Stimulated activated CD8-positive, alpha-beta memory T cell treated with anti-CD3 and anti-CD28 coated beads, Interleukin-12 subunit alpha, Interleukin-12 subunit beta, amount 100 ng/mL, for 24 hours (primary cell): ENCODE measurements around the gene SIL1.
"Not testable (repeated sequence)": the region's sequence is repeated elsewhere in the genome, so short reads cannot be mapped to it uniquely, and the experiment has no call there.

Experiments used
- DNase-seq: peaks from one replicate; pipeline ENCODE4 v3.0.0-alpha.2; 2020; ENCODE audit errors: extremely low read depth

Gene SIL1

DNA sequence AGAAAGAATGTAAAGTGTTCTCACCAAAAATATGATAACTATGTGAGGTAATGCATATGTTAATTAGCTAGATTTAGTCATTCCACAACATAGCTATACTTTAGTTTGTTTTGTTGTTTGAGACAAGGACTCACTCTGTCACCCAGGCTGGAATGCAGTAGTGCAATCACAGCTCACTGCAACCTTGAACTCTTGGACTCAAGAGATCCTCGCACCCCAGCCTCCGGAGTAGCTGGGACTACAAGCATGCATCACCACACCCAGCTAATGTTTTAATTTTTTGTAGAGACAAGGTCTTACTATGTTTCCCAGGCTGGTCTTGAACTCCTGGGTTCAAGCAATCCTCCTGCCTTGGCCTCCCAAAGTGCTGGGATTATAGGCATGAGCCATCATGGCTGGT is 124.2 kb downstream of the SIL1 start:
- not testable (repeated sequence) for DNase-seq

DNA sequence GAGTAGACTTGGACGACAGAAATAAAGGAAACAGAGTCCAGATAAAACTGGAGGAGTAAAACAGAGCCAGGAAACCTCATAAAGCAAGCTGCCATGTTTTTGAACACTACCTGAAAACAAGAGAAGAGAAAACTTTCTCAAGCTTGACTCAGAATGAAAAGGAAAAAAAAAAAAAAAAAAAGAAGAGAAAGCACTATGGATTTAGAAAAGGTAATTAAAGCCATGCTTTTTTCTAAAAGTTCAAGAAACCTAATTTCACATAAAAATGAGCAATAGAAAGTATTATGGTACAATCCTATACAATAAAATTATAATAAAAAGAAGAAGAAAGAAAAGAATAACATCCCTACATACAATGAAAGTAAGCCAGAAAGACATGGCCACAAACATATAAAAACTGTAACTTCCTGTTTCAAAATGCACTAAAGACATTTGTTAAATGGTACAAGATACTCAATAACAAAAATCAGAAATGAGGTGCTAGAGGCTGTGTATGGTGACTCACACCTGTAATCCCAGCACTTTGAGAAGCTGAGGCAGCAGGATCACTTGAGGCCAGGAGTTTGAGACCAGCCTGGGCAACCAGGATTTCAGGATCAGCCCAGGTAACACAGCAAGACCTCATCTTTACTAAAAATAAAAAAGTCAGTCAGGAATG is 129.5 kb downstream of the SIL1 start:
- no peak for DNase-seq

DNA sequence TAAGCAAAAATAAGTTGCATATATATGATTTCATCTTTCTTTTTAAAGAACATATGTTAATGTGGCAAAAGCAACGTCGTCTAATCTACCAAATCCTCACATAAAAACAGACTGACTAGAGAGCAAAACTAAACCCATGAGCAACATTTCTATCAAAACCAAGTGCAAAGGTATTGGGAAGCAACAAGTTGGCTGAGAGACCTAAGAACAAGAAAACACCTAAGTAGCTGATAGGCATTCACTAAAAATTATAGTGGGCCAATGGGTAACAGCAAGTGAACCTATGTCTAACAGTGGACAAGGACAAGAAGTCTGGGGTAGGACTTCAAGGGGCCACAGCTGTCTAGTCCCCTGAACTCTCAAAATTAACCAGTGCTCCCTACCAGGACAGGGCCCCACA is 130.1 kb downstream of the SIL1 start:
- no peak for DNase-seq

DNA sequence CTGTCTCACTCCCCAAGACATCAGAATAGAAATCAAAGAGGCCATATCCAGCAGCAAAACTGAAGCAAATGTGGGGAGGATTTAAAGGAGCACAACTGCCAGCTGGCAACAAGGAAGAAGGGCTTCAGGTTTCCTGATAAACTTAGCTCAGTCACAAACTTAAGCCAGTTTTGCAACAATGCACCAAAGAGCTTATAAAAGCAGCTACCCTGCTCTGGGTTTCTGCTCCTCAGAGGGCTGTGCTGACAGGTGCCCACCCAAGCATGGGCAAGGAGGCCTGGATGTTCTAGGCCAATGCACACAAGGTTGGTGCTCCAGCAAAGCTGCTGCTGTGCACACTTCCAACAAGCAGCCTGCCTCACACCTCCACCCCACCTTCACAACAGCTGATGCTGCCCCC is 132.9 kb downstream of the SIL1 start:
- no peak for DNase-seq

DNA sequence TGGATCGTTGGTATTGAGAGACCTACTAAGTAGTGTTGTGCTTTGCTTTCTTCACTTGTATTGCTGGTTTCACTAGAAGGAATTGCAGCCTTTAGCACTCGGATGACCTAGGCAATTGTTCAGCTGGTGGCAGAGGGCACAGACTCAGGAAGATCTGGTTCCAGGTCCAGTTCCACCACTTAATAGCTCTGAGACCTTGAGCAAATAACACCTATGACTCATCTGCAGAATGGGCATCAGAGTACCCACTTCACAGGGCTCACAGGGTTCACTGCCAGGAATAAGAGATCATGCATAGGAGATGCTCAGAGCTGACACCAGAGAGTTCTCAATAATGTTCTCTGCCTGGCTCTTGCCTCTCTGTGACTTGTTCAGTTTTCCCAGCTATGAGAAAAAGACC is 133.6 kb downstream of the SIL1 start:
- no peak for DNase-seq

DNA sequence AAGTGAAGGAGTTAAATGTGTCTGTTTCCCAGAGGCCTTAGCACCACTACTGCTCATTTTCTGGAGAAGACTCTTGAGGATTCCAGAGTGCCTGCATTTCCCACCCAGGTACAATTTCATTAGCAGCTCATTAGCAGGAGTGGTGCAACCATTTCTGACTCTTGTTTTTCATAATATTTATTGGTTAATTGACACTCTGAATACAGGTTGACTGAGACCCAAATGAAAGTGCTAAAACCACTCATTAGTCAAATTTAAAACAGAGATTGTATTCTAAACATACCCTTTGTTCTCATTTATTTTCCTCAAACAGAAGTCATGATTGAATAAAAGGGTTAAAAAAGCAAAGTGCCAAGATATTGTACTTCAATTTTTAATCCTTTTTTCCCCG is 134.5 kb downstream of the SIL1 start:
- DNase-seq: no peak

DNA sequence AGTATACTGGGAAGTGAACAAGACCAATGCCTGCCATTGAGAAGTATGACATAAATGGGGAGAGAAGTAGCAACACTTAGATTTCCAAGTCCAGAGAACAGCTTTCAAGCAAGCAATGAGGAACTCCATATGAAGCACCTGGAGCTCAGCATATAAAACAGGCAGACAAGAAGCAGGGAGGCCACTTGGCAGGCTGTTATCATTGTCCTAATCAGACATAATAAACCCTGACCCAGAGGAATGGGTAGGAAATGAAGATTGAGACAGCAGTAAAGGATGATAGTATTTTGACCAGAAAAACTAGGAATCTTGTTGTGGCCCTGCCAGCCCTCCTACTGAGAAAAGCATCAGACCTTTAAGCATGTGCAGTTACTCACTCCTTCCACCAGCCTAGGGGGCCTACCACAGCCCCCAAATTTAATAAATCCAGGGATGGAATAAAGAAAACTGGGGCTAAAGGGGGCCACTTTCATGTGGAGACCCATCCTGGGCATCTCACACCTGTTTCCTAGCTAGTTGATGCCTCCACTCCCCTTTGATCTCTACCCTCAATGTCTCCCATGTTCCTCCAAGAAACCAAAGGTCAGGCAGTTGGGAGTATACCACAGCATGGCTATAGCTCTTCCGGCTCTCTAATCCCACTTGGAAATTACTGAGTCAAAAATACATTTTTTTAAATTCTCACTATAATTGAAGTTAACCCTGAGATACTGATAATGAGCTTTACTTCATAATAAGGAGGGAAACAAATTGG is 135.1 kb downstream of the SIL1 start:
- no peak for DNase-seq

DNA sequence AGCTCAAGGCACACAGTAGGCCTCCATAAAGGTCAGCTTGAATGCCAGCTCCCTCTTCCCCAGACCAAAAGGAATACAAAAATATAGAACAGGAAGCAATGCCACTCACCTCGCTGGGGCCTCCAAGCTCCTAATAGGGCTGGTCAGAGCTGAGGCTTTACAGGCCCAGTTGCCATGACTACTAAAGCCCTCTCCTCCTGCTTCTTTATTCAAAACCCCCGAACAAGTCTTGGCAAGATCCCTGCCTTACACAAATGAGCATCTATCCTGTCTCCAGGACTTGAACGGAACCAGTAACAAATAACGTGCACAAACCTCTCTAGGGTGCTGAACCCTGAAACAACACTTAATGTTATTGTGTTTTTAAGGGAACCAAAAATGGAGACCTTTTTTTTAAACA is 136.3 kb downstream of the SIL1 start:
- no peak for DNase-seq

DNA sequence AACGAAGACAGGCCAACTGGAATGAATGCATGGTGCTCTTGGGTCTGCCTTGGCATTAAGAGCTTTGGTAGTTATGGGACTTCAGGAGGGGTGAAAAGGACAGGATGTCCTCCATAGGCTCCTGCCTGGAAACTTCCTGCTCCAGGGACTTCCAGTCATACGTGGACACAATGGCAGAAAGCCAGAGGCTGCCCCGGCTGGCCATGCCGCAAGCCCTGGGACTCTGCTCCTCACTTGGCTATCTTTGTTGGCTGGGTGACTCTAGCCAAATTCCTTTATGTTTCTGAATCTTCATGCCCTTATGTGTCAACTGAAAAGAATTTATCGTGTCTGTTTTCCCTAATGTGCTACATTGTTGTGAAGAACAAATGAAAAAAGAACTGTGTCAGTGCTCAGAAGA is 136.9 kb downstream of the SIL1 start:
- no peak for DNase-seq

DNA sequence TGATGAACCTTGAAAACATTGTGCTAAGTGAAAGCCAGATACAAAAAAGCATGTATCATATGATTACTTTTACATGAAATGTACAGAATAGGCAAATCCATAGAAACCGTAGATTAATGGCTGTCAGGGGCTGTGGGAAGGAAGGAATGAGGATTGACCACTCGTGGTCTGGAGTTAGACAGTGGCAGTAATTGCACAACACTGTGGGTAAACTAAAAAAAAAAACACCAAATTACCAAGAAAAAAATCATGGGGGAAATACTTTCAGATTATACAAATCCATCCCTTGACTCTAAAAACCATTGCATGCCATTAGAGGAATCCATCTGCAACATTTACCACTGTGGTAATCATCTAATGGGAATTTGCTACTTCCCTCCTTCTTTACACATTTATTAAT is 140.0 kb downstream of the SIL1 start:
- DNase-seq: no peak

DNA sequence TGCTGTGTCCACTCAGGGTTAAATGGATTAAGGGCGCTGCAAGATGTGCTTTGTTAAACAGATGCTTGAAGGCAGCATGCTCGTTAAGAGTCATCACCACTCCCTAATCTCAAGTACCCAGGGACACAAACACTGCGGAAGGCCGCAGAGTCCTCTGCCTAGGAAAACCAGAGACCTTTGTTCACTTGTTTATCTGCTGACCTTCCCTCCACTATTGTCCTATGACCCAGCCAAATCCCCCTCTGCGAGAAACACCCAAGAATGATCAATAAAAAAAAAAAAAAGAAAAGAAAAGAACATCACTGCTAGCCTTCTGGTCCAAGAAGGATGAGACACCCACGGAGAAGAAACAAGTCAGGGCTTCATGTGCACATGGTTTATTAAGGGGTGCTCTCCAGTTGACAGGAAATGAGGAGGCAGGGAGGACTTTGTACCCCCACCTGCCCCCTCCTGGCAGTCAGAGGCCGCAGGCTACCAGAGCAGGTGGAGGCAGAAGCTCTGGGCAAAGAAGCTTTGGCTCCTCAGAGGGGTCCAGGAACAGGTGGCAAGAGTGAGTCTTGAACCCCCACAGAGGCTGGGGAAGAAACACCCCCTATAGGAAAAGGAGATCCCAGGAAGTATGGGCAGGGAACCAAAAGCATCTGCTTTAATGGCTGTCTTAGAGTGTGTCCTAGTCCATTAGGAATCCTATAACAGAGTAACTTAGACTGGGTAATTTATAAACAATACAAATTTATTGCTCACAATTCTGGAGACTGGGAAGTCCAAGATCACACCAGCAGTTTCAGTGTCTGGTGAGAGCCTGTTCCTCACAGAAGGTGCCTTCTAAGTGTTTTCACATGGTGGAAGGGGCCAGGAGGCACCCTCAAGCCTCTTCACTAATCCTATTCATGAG is 140.9 kb downstream of the SIL1 start:
- DNase-seq: not testable (repeated sequence)

DNA sequence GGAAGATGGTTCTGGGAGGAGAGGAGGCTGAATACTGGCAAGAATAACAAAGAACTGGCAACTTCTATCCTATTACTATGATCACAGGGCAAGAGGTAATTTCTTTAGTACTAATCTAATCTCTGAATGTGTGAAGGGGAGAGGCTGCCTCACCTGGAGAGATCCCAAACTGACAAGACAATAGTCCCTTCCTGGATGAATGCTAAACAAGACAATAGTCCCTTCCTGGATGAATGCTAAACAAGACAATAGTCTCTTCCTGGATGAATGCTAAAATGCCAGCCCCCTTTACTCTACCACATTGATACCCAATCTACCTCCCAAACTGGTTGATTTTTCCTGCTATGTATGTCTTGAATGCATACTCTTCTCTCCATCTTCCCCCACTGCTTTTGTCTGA is 145.2 kb downstream of the SIL1 start:
- no peak for DNase-seq

DNA sequence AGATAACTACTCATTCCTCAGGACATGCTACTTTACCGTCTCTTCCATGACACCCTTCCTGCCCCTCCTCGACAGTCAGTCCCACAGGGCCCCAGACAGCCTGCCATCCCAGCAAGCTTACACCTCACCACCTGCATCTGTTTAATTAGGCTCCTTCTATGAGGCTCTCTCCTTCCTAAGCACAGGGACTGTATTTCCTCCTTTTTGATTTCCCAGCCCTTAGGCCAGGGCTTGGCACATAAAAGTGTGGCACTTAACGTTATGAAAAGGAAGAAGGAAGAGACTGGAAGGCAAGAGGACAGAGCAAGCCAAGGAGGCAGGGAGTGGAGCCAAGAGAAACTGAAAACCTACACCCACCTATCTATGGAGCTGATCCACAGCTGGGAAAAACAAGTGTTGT is 146.8 kb downstream of the SIL1 start:
- DNase-seq: no peak

DNA sequence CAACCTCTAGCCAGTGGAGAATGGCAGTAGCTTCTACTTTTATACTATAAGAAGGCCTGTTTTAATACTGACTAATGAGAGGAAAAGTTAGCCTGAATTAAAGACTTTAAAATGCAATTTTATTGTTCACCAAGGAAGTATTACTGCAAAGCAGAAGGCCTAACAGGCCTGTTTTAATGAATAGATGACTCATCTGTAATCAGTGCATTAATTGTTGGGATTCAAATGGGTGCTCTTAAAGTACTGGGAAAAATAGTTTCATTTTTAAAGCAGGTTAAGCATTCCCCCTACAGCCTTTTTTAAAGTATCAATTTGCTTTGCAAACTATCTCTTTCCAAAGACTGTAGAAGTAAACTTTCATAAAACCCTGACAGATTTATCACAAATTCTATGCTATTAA is 147.7 kb downstream of the SIL1 start:
- no peak for DNase-seq

DNA sequence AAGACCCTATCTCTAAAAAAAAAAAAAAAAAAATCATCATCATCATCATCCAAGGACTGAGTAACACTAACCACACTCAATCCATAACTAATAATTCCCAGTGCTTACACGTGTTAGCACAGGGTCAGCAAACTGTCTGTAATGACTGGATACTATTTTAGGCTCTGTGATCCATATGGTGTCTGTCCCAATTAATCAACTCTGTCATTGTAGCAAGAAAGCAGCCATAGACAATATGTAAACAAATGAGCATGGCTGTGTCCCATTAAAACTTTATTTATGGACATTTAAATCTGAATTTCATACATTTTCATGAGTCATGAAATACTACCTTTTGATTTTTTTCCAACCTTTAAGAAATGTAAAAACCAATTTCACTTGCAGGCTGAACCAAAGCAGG is 148.4 kb downstream of the SIL1 start:
- DNase-seq: no peak

DNA sequence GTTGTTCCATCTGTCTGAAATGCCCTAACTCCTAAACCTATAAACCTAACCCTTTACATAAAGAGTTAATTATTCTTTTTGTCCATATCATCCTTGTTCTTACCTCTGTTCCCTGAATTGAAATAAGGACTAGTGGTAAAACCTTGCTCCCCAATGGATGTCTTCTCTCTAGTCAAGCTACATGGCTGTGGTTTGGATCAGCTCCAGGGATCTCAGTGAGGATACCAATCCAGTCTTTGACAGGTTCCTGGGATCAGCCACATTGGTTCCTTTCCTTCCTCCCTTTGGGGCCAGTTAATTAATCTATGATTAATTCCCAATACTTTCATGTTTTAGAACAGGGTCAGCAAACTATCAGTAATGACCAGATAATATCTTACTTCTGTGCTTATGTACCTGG is 151.6 kb downstream of the SIL1 start:
- no peak for DNase-seq

DNA sequence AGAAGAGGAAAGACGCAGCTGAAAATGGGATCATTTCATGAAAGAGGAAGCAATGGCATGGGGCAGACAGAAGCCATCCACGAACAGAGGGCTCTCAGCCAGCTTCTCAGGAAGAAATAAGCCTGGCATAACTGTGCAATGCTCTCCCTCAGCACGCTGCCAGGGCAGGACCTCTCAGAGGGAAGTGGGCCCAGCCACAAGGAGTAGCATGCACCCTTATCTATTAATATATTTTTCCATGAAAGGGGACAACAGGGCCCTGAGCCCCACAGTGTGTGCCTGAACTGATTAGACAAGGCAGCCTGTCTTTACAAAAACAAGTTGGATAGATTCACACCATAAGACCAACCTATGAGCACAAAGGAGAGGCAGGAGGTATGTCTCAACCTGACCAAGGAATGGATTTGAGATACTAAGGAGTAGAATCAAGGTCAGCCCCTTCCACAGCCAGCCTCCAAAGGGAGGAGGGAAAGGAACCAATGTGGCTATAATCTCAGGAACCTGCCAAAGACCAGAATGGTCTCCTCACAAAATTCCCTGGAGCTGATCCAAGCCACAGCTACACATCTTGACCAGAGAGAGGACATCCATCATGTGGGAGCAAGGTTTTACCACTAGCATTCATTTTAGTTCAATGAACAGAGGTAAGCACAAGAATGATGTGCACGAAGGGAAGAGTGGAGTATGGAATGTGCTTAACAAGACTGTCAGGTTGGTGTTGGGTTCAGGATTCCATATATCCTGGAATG is 154.8 kb downstream of the SIL1 start:
- DNase-seq: no peak

DNA sequence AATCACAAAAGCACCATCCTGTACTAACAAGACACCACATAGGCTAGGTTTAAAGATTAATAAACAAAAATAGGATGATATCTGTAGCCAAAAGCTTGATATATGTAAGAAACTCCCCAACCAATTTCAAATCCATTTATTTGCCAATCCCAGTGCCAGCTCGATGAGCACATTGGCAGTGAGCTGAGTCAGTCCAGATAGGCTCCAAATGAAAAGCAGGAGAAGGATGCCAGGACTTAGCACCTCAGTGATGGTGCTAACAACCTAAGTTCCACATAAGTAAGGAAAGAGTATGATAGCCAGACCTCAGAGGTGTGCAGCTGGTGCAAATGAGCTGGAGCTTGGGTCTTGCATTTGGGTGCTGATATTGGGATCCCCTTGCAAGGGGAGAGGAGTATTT is 158.1 kb downstream of the SIL1 start:
- DNase-seq: no peak

DNA sequence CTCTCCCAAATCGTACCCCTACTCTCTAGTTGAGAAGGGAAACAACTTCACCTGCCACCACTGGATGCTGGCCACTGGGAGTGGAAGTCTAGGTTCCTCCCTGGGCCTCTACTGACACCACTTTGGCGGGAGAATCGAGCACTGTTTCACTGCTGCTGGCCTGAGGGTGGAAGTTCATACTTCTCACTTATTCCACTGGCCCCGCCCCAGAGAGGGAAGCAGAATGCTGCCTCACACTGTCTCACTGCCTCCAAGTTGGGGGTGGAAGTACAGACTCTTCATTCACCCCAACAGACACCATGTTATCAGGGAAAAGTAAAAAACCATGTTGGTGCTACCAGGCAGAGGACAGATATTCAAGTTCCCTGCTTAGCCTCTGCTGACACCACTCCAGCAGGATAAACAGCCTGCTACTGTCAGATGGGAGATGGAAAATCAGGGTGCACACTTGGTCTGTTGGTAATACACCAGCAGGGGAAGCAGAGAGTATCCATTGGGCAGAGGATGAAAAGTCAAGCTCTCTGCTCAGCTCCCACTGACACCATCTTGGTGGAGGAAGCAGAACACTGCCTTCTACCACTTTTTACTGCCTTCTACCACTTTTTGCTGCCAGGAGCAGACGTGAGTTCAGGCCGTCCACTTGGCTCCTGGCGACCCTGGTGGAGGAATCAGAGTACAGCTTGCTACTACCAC is 159.4 kb downstream of the SIL1 start:
- no peak for DNase-seq

DNA sequence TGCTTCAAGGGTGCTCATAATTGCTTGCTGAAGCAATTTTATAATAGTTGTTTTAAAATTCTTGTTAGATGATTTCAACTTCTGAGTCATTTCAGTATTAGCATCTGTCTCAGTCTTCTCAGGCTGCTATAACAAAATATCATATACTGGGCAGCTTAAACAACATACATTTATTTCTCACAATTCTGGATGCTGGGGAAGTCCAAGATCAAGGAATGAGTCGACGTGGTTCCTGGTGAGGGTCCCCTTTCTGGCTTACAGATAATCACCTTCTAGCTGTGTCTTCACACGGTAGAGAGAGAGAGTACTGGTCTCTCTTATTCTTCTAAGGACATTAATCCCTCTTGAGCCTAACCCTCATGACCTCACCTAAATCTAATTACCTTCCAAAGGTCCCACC is 160.4 kb downstream of the SIL1 start:
- DNase-seq: no peak

DNA sequence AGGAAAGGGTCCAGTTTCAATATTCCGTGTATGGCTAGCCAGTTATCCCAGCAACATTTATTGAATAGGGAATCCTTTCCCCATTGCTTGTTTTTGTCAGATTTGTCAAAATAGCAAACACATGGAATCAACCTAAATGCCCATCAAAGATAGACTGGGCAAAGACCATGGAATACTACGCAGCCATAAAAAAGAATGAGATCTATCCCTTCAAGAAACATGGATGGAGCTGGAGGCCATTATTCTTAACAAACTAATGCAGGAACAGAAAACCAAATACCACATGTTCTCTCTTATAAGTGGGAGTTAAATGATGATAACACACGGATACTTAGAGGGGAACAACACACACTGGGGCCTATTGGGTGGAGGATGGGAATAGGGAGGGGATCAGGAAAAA is 161.8 kb downstream of the SIL1 start:
- not testable (repeated sequence) for DNase-seq
